BLaER1 treated with 17β-estradiol and CSF1 and Interleukin-3, amounts not matched to agents 10 nM and 100 nM (cell line): ENCODE data around the gene MOCS1.

Experiments used
- H3K27ac ChIP-seq, 11 experiments: shearing (Covaris generic); formaldehyde crosslinking; 2 replicates each; pipeline ENCODE4 v1.8.1; 2022
- H3K27me3 ChIP-seq, 11 experiments: shearing (Covaris generic); formaldehyde crosslinking; 2 replicates each; pipeline ENCODE4 v1.8.1; 2022
- H3K36me3 ChIP-seq, 11 experiments: shearing (Covaris generic); formaldehyde crosslinking; 2 replicates each; pipeline ENCODE4 v1.8.1; 2022
- H3K4me1 ChIP-seq, 10 experiments: shearing (Covaris generic); formaldehyde crosslinking; 2 replicates each; pipeline ENCODE4 v1.8.1; 2022
- H3K4me2 ChIP-seq, 11 experiments: shearing (Covaris generic); formaldehyde crosslinking; 2 replicates each; pipeline ENCODE4 v1.8.1; 2022
- H3K4me3 ChIP-seq, 10 experiments: shearing (Covaris generic); formaldehyde crosslinking; 2 replicates each; pipeline ENCODE4 v1.8.1; 2022
- H3K9ac ChIP-seq, 11 experiments: shearing (Covaris generic); formaldehyde crosslinking; 2 replicates each; pipeline ENCODE4 v1.8.1; 2022
- H3K9me3 ChIP-seq, 11 experiments: shearing (Covaris generic); formaldehyde crosslinking; replicated peaks in 1 of 11; 2 replicates each; pipeline ENCODE4 v1.8.1; 2022
- H4K20me1 ChIP-seq, 11 experiments: shearing (Covaris generic); formaldehyde crosslinking; 2 replicates each; pipeline ENCODE4 v1.8.1; 2022
- Cebpa-rat ChIP-seq, 11 experiments: shearing (Covaris generic); IDR thresholded peaks; 2 replicates each; pipeline ENCODE4 v1.8.1; 2022

The MOCS1 gene

GRCh38 chr6:39937686-39938333, 3.5 kb upstream of the MOCS1 start:
- no peaks in the 10 kb centered on the region for H4K20me1 ChIP-seq
- H3K4me1 ChIP-seq, result no peaks in the 10 kb centered on the region
- no peak overlapping the region for H3K9ac ChIP-seq
- TF ChIP-seq Cebpa-rat (IDR thresholded peaks at IDR 0.05), result no peak
- peaks cover 0 to 6% (median 0%) of the 10 kb centered on the region in 11 experiments; a peak in 1 of 22 replicates for H3K9me3 ChIP-seq
- no peak overlapping the region for H3K27ac ChIP-seq
- no peaks in the 10 kb centered on the region for H3K36me3 ChIP-seq
- no peak overlapping the region for H3K4me2 ChIP-seq
- no peaks in the 10 kb centered on the region for H3K27me3 ChIP-seq
- no peak overlapping the region for H3K4me3 ChIP-seq

GRCh38 chr6:39936857-39937256, 2.6 kb upstream of the MOCS1 start:
- Histone ChIP-seq H3K9ac (no peak overlapping the region), H3K27me3 (no peaks in the 10 kb centered on the region), H3K27ac (no peak overlapping the region), H3K36me3 (no peaks in the 10 kb centered on the region), H3K4me2 (no peak overlapping the region), H4K20me1 (no peaks in the 10 kb centered on the region), H3K4me1 (no peaks in the 10 kb centered on the region), H3K9me3 (peaks cover 0 to 6% (median 0%) of the 10 kb centered on the region in 11 experiments; a peak in 1 of 22 replicates), H3K4me3 (no peak overlapping the region)
- no peak for TF ChIP-seq Cebpa-rat (IDR thresholded peaks at IDR 0.05)

- TF ChIP-seq Cebpa-rat (IDR thresholded peaks at IDR 0.05), result no peak
- Histone ChIP-seq H4K20me1 (no peaks in the 10 kb centered on the region), H3K4me2 (no peak overlapping the region), H3K36me3 (no peaks in the 10 kb centered on the region), H3K9me3 (0 out of 22 replicates have a peak, but pooled peaks cover 0 to 4% (median 0%) of the 10 kb centered on the region in 11 experiments), H3K27me3 (no peaks in the 10 kb centered on the region), H3K27ac (no peak overlapping the region), H3K4me1 (no peaks in the 10 kb centered on the region), H3K9ac (no peak overlapping the region), H3K4me3 (no peak overlapping the region)
These were observed 979 bp upstream of the MOCS1 start for GRCh38 chr6:39935241-39935640.

DNA sequence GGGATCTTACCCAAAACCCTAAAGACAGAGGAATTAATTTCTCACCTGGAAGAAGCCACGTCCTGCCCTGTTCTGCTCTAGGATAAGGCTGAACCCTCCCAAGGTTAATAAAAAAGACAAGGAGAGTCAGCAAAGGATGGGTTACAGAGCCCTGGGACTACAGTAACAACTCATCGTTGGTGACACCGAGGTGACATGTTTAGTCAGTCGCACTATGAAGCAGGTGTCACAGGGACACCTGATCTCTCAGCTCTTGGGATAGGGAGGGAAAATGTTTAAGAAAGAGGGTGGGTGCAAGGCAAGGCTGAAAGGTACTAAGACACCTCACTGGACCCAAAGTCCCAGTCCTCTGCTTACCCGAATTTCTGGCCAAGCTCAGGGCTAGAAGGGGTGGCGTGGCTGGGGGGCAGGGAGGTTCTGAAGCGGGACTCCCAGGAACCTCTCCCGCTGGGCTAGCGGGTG, 562 bp downstream of the MOCS1 start:
- no peak overlapping the region for H3K4me2 ChIP-seq
- no peak overlapping the region for H3K4me3 ChIP-seq
- no peak for TF ChIP-seq Cebpa-rat (IDR thresholded peaks at IDR 0.05)
- no peaks in the 10 kb centered on the region for H3K4me1 ChIP-seq
- no peak overlapping the region for H3K9ac ChIP-seq
- H4K20me1 ChIP-seq, result no peaks in the 10 kb centered on the region
- H3K36me3 ChIP-seq, result no peaks in the 10 kb centered on the region
- 0 out of 22 replicates have a peak, but pooled peaks cover 0 to 4% (median 0%) of the 10 kb centered on the region in 11 experiments for H3K9me3 ChIP-seq
- no peaks in the 10 kb centered on the region for H3K27me3 ChIP-seq
- no peak overlapping the region for H3K27ac ChIP-seq

GRCh38 chr6:39932386-39932910, 1.8 kb downstream of the MOCS1 start:
- Histone ChIP-seq H3K9ac (no peak overlapping the region), H3K4me2 (no peak overlapping the region), H3K9me3 (0 out of 22 replicates have a peak, but pooled peaks cover 0 to 4% (median 0%) of the 10 kb centered on the region in 11 experiments), H4K20me1 (no peaks in the 10 kb centered on the region), H3K36me3 (no peaks in the 10 kb centered on the region), H3K4me1 (no peaks in the 10 kb centered on the region), H3K27me3 (no peaks in the 10 kb centered on the region), H3K4me3 (no peak overlapping the region), H3K27ac (no peak overlapping the region)
- TF ChIP-seq Cebpa-rat (IDR thresholded peaks at IDR 0.05), result no peak

GRCh38 chr6:39931607-39932006, 2.7 kb downstream of the MOCS1 start:
- no peaks in the 10 kb centered on the region for H3K36me3 ChIP-seq
- no peaks in the 10 kb centered on the region for H4K20me1 ChIP-seq
- no peak overlapping the region for H3K4me2 ChIP-seq
- no peak overlapping the region for H3K27ac ChIP-seq
- no peaks in the 10 kb centered on the region for H3K4me1 ChIP-seq
- H3K9ac ChIP-seq, result no peak overlapping the region
- H3K27me3 ChIP-seq, result no peaks in the 10 kb centered on the region
- H3K4me3 ChIP-seq, result no peak overlapping the region
- 0 out of 22 replicates have a peak, but pooled peaks cover 0 to 4% (median 0%) of the 10 kb centered on the region in 11 experiments for H3K9me3 ChIP-seq
- no peak for TF ChIP-seq Cebpa-rat (IDR thresholded peaks at IDR 0.05)

DNA sequence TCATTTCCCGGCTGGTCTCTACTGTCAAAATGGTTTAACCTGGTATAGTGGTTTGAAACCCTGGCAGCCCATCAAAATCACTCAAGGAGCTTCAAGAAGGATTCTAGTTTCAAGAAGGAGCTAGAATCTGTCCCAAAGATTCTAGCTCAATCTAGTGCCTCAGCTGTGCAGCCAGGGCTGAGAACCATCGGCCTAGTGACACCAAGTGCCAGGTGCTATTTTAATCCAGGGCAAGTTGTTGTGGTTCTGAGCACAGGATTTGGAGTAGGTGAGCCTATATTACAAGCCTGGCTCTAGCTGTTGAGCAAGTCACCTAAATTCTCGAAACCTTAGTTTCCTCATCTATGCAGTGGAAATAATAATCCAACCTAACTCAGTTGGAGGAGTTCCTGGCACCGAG, 3.7 kb downstream of the MOCS1 start:
- 0 out of 22 replicates have a peak, but pooled peaks cover 0 to 4% (median 0%) of the 10 kb centered on the region in 11 experiments for H3K9me3 ChIP-seq
- H3K27ac ChIP-seq, result no peak overlapping the region
- H3K4me2 ChIP-seq, result no peak overlapping the region
- H3K27me3 ChIP-seq, result no peaks in the 10 kb centered on the region
- H3K9ac ChIP-seq, result no peak overlapping the region
- no peaks in the 10 kb centered on the region for H3K4me1 ChIP-seq
- H3K4me3 ChIP-seq, result no peak overlapping the region
- no peak for TF ChIP-seq Cebpa-rat (IDR thresholded peaks at IDR 0.05)
- no peaks in the 10 kb centered on the region for H4K20me1 ChIP-seq
- H3K36me3 ChIP-seq, result no peaks in the 10 kb centered on the region

DNA sequence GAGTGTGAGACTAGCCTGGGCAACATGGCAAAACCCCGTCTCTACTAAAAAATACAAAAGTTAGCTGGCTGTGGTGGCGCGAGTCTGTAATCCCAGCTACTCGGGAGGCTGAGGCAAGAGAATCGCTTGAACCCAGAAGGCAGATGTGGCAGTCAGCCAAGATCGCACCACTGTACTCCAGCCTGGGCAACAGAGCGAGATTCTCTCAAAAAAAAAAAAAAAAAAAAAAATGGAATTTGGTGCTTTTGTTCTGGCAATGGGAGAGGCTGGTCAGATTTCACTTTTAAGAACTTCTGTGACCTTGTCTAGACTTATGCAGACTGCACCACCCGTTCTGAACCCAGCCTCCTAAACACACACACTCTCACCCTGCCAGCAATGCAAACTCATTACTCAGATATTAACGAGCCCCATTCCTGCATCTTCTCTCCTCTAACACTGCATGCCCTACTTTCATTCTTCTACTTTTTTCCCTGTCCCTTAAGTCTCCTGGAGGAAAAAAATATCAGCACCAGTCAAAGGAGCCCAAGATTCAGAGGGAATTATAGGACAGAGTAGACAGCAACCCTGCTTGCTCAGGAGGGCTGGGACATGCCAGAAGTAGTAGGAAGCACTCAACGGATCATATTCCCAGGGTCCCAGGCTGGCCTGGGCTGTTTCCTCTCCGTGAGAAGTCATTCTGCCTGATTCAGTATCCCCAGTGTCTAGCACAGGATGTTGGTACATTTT, 4.4 kb downstream of the MOCS1 start:
- 0 out of 22 replicates have a peak, but pooled peaks cover 0 to 4% (median 0%) of the 10 kb centered on the region in 11 experiments for H3K9me3 ChIP-seq
- H3K27me3 ChIP-seq, result no peaks in the 10 kb centered on the region
- no peak overlapping the region for H3K4me3 ChIP-seq
- H3K4me2 ChIP-seq, result no peak overlapping the region
- no peaks in the 10 kb centered on the region for H3K4me1 ChIP-seq
- H3K36me3 ChIP-seq, result no peaks in the 10 kb centered on the region
- no peak overlapping the region for H3K27ac ChIP-seq
- H4K20me1 ChIP-seq, result no peaks in the 10 kb centered on the region
- no peak for TF ChIP-seq Cebpa-rat (IDR thresholded peaks at IDR 0.05)
- no peak overlapping the region for H3K9ac ChIP-seq

- no peak for TF ChIP-seq Cebpa-rat (IDR thresholded peaks at IDR 0.05)
- H3K27ac ChIP-seq, result no peak overlapping the region
- H3K4me3 ChIP-seq, result no peak overlapping the region
- no peaks in the 10 kb centered on the region for H4K20me1 ChIP-seq
- no peaks in the 10 kb centered on the region for H3K4me1 ChIP-seq
- H3K4me2 ChIP-seq, result no peak overlapping the region
- 0 out of 22 replicates have a peak, but pooled peaks cover 0 to 4% (median 0%) of the 10 kb centered on the region in 11 experiments for H3K9me3 ChIP-seq
- no peak overlapping the region for H3K9ac ChIP-seq
- H3K27me3 ChIP-seq, result no peaks in the 10 kb centered on the region
- H3K36me3 ChIP-seq, result no peaks in the 10 kb centered on the region
These were observed 5.1 kb downstream of the MOCS1 start for GRCh38 chr6:39929039-39929732.
